Nephron progenitor cell (in vitro differentiated cells): ENCODE data around the gene FLT4.

ENCODE experiments used
- DNase-seq: peaks from one replicate; pipeline ENCODE4 v3.0.0; 2021
- H3K27ac Mint-ChIP-seq: 2 replicates; pipeline ENCODE4 v1.8.0; 2021; ENCODE audit warnings: mild to moderate bottlenecking, moderate library complexity, mixed read lengths
- H3K27me3 Mint-ChIP-seq: 2 replicates; pipeline ENCODE4 v1.8.0; 2021; ENCODE audit warnings: mild to moderate bottlenecking, low read depth, mixed read lengths; ENCODE audit not compliant: poor library complexity
- H3K36me3 Mint-ChIP-seq: 2 replicates; pipeline ENCODE4 v1.8.0; 2021; ENCODE audit warnings: low read depth, mixed read lengths
- H3K4me1 Mint-ChIP-seq: 2 replicates; pipeline ENCODE4 v1.8.0; 2021; ENCODE audit warnings: mixed read lengths
- H3K4me3 Mint-ChIP-seq: 2 replicates; pipeline ENCODE4 v1.8.0; 2021; ENCODE audit warnings: mild to moderate bottlenecking, moderate library complexity, mixed read lengths
- H3K9me3 Mint-ChIP-seq: 2 replicates; pipeline ENCODE4 v1.8.0; 2021; ENCODE audit warnings: mild to moderate bottlenecking, moderate library complexity, mixed read lengths
- TF ChIP-seq, protein P1 (sequence below): fragments of 200-600 bp; sonication (generic); IDR thresholded peaks from 2 replicates; pipeline ENCODE4 v1.5.0; 2021; ENCODE audit warnings: antibody characterized with exemption

FLT4 gene

DNA sequence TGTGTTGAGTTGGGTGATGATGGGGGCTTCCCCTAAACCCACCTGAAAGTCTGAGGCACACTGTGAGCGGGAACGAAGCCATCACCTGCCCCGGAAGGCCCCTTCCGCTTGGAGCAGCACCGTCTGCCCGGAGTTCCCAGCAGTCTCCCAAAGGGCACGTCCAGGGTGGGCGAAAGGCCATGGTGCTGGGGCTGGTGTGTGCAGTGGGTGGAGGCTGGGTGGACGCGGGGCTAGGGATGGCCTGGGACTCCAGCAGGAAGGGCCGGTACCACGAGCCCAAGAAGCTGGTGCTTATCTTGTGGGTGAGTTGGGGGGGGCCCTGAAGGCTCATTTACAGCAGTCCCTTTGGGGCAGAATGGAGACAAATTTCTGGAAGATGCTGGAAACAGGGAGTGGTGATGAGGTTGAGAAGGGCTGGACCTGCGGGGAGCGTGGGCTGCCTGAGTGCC is 4.6 kb downstream of the FLT4 start:
- H3K4me1 Mint-ChIP-seq, result peaks cover 33% of the 10 kb centered on the region
- H3K4me3 Mint-ChIP-seq, result no peak overlapping the region
- H3K27ac Mint-ChIP-seq, result no peak overlapping the region
- TF ChIP-seq, protein P1, sequence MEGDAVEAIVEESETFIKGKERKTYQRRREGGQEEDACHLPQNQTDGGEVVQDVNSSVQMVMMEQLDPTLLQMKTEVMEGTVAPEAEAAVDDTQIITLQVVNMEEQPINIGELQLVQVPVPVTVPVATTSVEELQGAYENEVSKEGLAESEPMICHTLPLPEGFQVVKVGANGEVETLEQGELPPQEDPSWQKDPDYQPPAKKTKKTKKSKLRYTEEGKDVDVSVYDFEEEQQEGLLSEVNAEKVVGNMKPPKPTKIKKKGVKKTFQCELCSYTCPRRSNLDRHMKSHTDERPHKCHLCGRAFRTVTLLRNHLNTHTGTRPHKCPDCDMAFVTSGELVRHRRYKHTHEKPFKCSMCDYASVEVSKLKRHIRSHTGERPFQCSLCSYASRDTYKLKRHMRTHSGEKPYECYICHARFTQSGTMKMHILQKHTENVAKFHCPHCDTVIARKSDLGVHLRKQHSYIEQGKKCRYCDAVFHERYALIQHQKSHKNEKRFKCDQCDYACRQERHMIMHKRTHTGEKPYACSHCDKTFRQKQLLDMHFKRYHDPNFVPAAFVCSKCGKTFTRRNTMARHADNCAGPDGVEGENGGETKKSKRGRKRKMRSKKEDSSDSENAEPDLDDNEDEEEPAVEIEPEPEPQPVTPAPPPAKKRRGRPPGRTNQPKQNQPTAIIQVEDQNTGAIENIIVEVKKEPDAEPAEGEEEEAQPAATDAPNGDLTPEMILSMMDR, result no peak
- H3K27me3 Mint-ChIP-seq, result peaks cover 57% of the 10 kb centered on the region
- DNase-seq, result no peak
- no peaks in the 10 kb centered on the region for H3K36me3 Mint-ChIP-seq
- H3K9me3 Mint-ChIP-seq, result no peaks in the 10 kb centered on the region

DNA sequence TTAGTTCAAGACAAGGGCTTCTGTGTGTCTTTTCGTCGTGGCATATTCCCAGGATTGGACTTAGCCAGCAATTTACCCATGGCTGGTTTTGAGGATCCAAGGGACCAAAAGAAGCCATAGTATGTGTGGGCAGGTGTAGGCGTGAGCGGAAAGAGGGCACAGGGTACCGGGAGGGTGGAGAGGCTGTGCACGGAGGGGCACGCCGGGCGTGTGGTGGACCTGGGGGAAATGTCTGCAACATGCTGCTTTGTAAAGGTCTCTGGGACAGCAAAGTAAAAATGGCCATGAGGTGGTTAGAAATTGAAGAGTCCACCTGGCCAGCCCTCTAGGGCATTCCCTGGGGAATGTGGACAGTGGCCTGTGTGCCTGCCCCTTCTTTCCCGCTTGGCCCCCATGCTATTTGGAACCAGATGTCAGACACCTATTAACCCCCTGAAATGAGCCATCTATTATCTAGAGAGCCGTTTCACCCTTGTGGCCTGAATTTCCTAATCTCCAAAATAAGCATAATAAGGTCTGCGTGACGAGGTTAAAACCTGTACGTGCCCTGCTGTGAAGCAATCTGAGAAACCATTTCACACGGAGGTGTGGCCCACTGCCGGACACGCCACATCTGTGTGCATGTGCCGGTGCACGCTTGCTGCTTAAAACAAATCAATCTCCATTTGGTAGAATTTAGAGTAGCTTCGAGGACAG is 5.1 kb downstream of the FLT4 start:
- H3K27me3 Mint-ChIP-seq, result peaks cover 54% of the 10 kb centered on the region
- no peak for DNase-seq
- no peaks in the 10 kb centered on the region for H3K9me3 Mint-ChIP-seq
- H3K27ac Mint-ChIP-seq, result no peak overlapping the region
- TF ChIP-seq, protein P1, result no peak
- H3K4me3 Mint-ChIP-seq, result no peak overlapping the region
- peaks cover 36% of the 10 kb centered on the region for H3K4me1 Mint-ChIP-seq
- no peaks in the 10 kb centered on the region for H3K36me3 Mint-ChIP-seq

DNA sequence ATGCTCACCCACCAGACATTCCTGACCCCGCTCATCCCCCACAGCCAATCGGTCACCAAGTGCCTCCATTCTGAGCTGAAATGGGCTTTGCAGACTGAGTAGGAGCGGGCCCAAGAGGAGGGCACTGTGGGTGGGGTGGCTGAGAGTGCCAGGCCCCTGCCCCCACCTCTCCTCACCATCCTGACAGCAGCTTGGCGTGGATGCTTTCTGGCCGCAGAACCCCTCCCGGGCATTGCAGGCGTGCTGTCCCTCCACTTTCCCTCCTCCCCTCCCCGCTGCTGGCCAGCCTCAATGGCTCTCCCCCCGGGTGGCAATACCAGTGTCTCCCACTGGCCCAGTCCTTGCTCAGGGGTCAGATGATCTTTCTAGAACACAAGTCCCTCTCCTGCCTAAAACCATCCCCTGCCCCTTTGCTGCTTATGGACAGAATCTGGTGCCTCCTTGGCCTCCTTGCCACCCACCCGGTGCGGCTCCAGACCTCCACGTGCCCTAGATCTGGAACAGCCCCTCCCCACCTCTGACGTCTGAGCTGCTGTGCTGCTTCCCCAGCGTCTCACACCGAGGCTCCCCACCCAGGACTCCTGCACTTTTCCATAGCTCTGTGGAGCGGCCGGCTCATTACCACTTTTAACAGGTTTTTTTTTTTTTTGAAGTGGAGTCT is 6.1 kb downstream of the FLT4 start:
- Mint-ChIP-seq H3K27ac (no peak overlapping the region), H3K4me1 (peaks cover 43% of the 10 kb centered on the region), H3K36me3 (no peaks in the 10 kb centered on the region), H3K27me3 (peaks cover 48% of the 10 kb centered on the region), H3K9me3 (no peaks in the 10 kb centered on the region), H3K4me3 (no peak overlapping the region)
- no peak for DNase-seq
- TF ChIP-seq, protein P1, result no peak

DNA sequence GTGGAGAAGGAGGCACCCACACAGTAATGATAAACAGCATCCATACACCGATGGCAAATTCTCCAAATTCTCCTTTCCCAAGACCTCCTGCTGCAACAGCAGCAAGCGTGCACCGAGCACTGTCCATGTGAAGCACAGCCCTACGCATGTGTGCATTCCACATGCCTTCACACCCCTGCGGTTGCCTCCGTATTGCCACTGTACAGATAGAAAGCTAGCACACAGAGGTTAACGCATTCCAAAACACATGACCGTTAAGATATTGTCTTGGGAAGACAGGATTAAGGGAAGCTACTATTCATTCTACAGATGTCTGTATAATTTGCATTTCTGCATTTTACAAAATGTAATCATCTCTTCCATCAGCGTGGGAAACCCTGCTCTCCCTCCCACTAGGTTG is 6.6 kb downstream of the FLT4 start:
- Mint-ChIP-seq H3K27ac (no peak overlapping the region), H3K4me1 (peaks cover 48% of the 10 kb centered on the region), H3K36me3 (no peaks in the 10 kb centered on the region), H3K4me3 (no peak overlapping the region), H3K27me3 (peaks cover 47% of the 10 kb centered on the region), H3K9me3 (no peaks in the 10 kb centered on the region)
- TF ChIP-seq, protein P1, result no peak
- no peak for DNase-seq

DNA sequence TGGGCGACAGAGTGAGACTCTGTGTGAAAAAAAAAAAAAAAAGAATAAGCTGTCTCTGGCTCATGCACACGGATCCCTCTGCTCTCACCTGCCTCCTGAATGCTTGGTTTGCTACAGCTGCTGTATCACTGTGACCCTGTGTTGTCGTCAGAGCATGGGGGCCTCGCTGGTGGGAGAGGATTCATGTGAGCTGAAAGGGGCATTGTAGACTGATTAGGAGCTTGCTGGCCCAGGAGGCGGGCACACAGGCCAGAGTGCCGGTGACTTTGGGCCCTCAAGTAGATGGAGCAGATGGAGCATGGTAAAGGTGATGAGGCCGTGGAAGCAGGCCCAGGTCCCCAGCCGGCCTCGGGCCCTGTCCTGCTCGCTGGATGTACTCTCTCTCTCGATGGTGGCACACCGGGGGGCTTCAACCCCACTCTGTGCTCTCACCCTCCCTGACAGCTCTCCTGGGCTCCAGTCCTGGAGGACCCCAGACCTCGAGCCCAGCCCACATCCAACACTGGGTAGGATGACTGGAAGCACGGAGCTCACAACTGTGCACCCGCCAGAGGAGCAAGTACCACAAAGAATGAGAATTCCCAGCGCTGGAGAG is 7.1 kb downstream of the FLT4 start:
- Mint-ChIP-seq H3K9me3 (no peaks in the 10 kb centered on the region), H3K27ac (no peak overlapping the region), H3K27me3 (peaks cover 42% of the 10 kb centered on the region), H3K4me3 (no peak overlapping the region), H3K36me3 (no peaks in the 10 kb centered on the region), H3K4me1 (peaks cover 53% of the 10 kb centered on the region)
- no peak for DNase-seq
- TF ChIP-seq, protein P1, result no peak
